Esophagus muscularis mucosa (tissue), 4 donors: ENCODE results near the gene CCDC127. TPM values are rescaled to one million over a fixed set of nuclear protein-coding genes. Genes with fewer than 3 reads are reported as not detected.

Experiments
- DNase-seq: peaks from one replicate; pipeline ENCODE4 v3.0.0-alpha.2; 2017; ENCODE audit errors: extremely low spot score
- H3K27ac ChIP-seq, 4 donors: fragments of 200-600 bp; sonication (generic); replicated peaks in 1 of 4; 1 replicate in 3 of 4; 2 replicates in 1 of 4; pipeline ENCODE4 v1.5.1; 2016 to 2019; ENCODE audit warnings: mild to moderate bottlenecking in 1 of 4
- H3K27me3 ChIP-seq, 4 donors: fragments of 200-600 bp; sonication (generic); one replicate each; pipeline versions ENCODE4 v1.5.1 to v1.6.0; 2016 to 2019
- H3K36me3 ChIP-seq, 4 donors: fragments of 200-600 bp; sonication (generic); one replicate each; pipeline ENCODE4 v1.5.1; 2016 to 2019
- H3K4me1 ChIP-seq, 4 donors: fragments of 200-600 bp; sonication (generic); one replicate each; pipeline ENCODE4 v1.5.1; 2016 to 2019
- H3K4me3 ChIP-seq, 4 donors: fragments of 200-600 bp; sonication (generic); 1 replicate in 2 of 4; 2 replicates in 2 of 4; pipeline ENCODE4 v1.5.1; 2016 to 2019; ENCODE audit warnings: mild to moderate bottlenecking in 4 of 4, moderate library complexity in 1 of 4
- H3K9me3 ChIP-seq, 4 donors: fragments of 200-600 bp; sonication (generic); 1 replicate in 3 of 4; 2 replicates in 1 of 4; pipeline ENCODE4 v1.5.1; 2016 to 2019
- CTCF ChIP-seq, 3 experiments: fragments of 200-600 bp in 2 of 3; fragments of 450-650 bp in 1 of 3; sonication (generic) in 2 of 3; IDR thresholded peaks; one replicate each; pipeline ENCODE4 v1.5.1; 2017 to 2019; ENCODE audit warnings: antibody characterized with exemption in 3 of 3, mild to moderate bottlenecking in 2 of 3, moderate library complexity in 1 of 3
- EP300 ChIP-seq: sonication (generic); formaldehyde crosslinking; IDR thresholded peaks from one replicate; pipeline ENCODE4 v1.6.1; 2017; ENCODE audit warnings: antibody characterized with exemption
- POLR2A ChIP-seq: fragments of 450-650 bp; IDR thresholded peaks from one replicate; pipeline ENCODE4 v1.6.1; 2017; ENCODE audit warnings: antibody characterized with exemption, moderate library complexity, mild to moderate bottlenecking, low read depth
- POLR2AphosphoS5 ChIP-seq, 2 donors: sonication (generic); formaldehyde crosslinking; IDR thresholded peaks; one replicate each; pipeline ENCODE4 v1.6.1; 2017; ENCODE audit warnings: antibody characterized with exemption in 2 of 2
- WGBS: methylation state at CpG from one replicate; pipeline ENCODE4 v1.1.5; 2018; 5-methylcytosine and 5-hydroxymethylcytosine counted together
- intact Hi-C: fragments of 100-400 bp; cut with DNase I; formaldehyde crosslinking; loops from one replicate; pipeline ENCODE4 v1.15.1; 2023
- total RNA-seq, 4 donors: library from RNA; depleted of rRNA; stranded (reverse); fragments of >200 nt; gene quantifications; one replicate each; pipeline versions ENCODE4 v1.1.0 to v1.2.1, GENCODE V29; 2016

CCDC127 gene
- total RNA-seq, 4 donors from 2014 or later: 5.8 to 11.9 (median 8.6) TPM

DNA sequence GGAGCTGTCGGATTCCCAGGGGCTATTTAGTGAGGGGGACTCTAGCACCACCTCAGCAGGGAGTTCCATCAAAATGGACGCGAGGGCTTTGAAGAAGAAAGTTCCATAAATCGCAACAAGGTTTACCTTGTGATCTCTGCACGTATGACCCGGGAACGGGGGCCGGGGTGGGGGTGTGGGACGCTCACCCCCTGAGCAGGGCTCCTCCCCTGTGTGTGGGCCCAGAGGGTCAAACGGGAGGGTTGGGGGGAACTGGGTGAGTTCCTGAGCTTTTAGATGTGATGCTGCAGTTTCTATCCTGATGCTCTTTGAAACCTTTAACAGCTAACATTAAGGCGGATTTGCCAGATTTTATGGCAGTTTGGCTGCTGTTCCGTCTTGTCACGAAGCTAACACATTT is 45.5 kb downstream of the CCDC127 start:
- H3K36me3 ChIP-seq: no peaks in the 10 kb centered on the region
- TF ChIP-seq POLR2AphosphoS5 (IDR thresholded peaks at IDR 0.05) (no peak), CTCF (IDR thresholded peaks at IDR 0.05) (no peak), EP300 (no peak), POLR2A (no peak)
- no peak for DNase-seq
- H3K4me3 ChIP-seq: no peak overlapping the region
- H3K9me3 ChIP-seq: no peaks in the 10 kb centered on the region
- H3K4me1 ChIP-seq: peaks cover 4 to 15% (median 6%) of the 10 kb centered on the region in 4 donors
- H3K27me3 ChIP-seq: peaks cover 0 to 17% (median 0%) of the 10 kb centered on the region in 4 donors
- intact Hi-C loops: no loop called here
- WGBS: 95% methylated on average over 13 of the region's 13 CpGs
- H3K27ac ChIP-seq: no peak overlapping the region

- no peaks in the 10 kb centered on the region for H3K36me3 ChIP-seq
- intact Hi-C loops: no loop called here
- H3K9me3 ChIP-seq: no peaks in the 10 kb centered on the region
- peaks cover 0 to 17% (median 0%) of the 10 kb centered on the region in 4 donors for H3K27me3 ChIP-seq
- TF ChIP-seq POLR2A (no peak), EP300 (no peak), CTCF (IDR thresholded peaks at IDR 0.05) (no peak), POLR2AphosphoS5 (IDR thresholded peaks at IDR 0.05) (no peak)
- WGBS: no CpG with 5 or more reads among the region's 23 CpGs
- H3K27ac ChIP-seq: no peak overlapping the region
- no peak overlapping the region for H3K4me3 ChIP-seq
- no peak for DNase-seq
- peaks cover 4 to 15% (median 6%) of the 10 kb centered on the region in 4 donors for H3K4me1 ChIP-seq
Measured at GRCh38 chr5:171801-172331, 46.1 kb downstream of the CCDC127 start.

DNA sequence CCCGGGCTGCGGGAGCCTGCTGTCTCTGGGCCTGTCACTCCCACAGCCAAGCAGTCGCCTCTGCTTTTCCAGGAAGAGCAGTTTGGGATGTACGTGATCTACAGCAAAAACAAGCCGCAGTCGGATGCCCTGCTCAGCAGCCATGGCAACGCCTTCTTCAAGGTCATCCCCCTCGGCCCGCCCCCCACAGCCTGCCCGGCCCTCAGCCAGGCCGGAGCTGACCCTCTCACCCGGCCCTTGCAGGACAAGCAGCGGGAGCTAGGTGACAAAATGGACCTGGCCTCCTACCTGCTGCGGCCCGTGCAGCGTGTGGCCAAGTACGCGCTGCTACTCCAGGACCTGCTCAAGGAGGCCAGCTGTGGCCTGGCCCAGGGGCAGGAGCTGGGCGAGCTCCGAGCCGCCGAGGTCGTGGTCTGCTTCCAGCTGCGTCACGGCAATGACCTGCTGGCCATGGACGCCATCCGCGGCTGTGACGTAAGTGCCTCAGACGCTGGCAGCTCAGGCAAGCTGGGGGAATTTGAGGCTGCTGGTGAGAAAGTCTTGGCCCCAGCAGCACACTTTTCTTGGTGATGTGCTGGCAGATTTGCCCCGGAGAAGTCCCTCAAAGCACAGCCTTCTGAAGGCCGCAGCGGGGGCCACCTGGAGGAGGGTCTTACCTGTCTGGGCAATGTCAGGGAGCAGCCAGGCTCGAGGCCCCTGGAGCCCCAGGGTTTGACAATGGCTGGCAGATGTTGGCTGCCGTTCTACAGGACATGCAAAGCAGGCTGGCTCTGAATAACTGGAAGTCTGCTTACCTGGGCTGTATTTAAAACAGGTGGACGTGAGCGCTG is 46.8 kb downstream of the CCDC127 start:
- Histone ChIP-seq H3K4me3 (no peak overlapping the region), H3K27ac (no peak overlapping the region), H3K4me1 (peaks cover 4 to 15% (median 6%) of the 10 kb centered on the region in 4 donors), H3K27me3 (peaks cover 0 to 17% (median 0%) of the 10 kb centered on the region in 4 donors), H3K9me3 (no peaks in the 10 kb centered on the region), H3K36me3 (no peaks in the 10 kb centered on the region)
- intact Hi-C loops: no loop called here
- no peak for DNase-seq
- WGBS: 91% methylated on average over 23 of the region's 37 CpGs
- TF ChIP-seq EP300 (no peak), POLR2AphosphoS5 (IDR thresholded peaks at IDR 0.05) (no peak)

- Histone ChIP-seq H3K4me3 (no peak overlapping the region), H3K9me3 (no peaks in the 10 kb centered on the region), H3K27ac (peak overlapping the region in 1 of 4 donors; percentile 15), H3K27me3 (peaks cover 0 to 17% (median 0%) of the 10 kb centered on the region in 4 donors), H3K4me1 (peaks cover 4 to 15% (median 6%) of the 10 kb centered on the region in 4 donors), H3K36me3 (no peaks in the 10 kb centered on the region)
- no peak for TF ChIP-seq POLR2A
- TF ChIP-seq CTCF (IDR thresholded peaks at IDR 0.05): no peak
- TF ChIP-seq EP300: no peak
- no peak for TF ChIP-seq POLR2AphosphoS5 (IDR thresholded peaks at IDR 0.05)
- intact Hi-C loops: no loop called here
- 90% methylated on average over 10 of the region's 12 CpGs for WGBS
- no peak for DNase-seq
Measured at GRCh38 chr5:169728-170094, 48.2 kb downstream of the CCDC127 start.

DNA sequence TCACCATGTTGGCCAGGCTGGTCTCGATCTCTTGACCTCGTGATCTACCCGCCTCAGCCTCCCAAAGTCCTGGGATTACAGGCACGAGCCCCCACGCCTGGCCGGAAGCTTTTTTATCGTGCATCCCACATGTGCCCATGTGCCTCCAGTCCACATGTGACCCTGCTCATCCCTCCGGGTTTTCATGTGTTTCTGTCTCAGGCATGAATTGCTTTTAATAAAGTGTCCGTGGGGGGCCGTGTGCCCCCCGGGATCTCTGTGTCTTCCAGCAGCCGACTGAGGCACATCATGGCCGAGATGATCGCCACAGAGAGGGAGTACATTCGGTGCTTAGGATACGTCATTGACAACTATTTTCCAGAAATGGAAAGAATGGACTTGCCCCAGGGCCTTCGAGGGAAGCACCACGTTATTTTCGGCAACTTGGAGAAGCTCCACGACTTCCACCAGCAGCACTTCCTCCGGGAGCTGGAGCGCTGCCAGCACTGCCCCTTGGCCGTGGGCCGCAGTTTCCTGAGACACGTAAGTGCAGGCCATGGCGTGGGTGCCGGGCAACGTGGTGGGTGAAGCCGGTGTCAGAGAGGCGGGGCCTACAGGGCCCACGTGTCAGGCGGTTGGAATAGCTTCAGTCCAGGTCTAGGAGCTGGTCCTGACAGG is 48.8 kb downstream of the CCDC127 start:
- no peak for TF ChIP-seq EP300
- no peak for TF ChIP-seq CTCF (IDR thresholded peaks at IDR 0.05)
- TF ChIP-seq POLR2A: no peak
- peak; percentile 19 to 52 for TF ChIP-seq POLR2AphosphoS5 (IDR thresholded peaks at IDR 0.05)
- no peak for DNase-seq
- Histone ChIP-seq H3K4me3 (no peak overlapping the region), H3K27ac (no peak overlapping the region), H3K4me1 (peaks cover 4 to 15% (median 6%) of the 10 kb centered on the region in 4 donors), H3K27me3 (peaks cover 0 to 15% (median 0%) of the 10 kb centered on the region in 4 donors), H3K36me3 (no peaks in the 10 kb centered on the region), H3K9me3 (no peaks in the 10 kb centered on the region)
- 76% methylated on average over 32 of the region's 32 CpGs for WGBS
- intact Hi-C loops: no loop called here
